Effector memory CD8-positive, alpha-beta T cell (primary cell): ENCODE data around the gene SOAT1.
"Not testable (repeated sequence)": the region's sequence is repeated elsewhere in the genome, so short reads cannot be mapped to it uniquely, and the experiment has no call there.

Experiments
- ATAC-seq: fragments of 150-1000 bp; cut with Tn5 transposase; replicated peaks from 2 replicates; pipeline ENCODE4 v1.10.0; 2021; ENCODE audit warnings: mild to moderate bottlenecking, moderate library complexity
- DNase-seq, 3 experiments: peaks; one replicate each; pipeline ENCODE4 v3.0.0; 2021
- H3K27ac Mint-ChIP-seq, 2 donors: one replicate each; pipeline ENCODE4 v1.8.0; 2022; ENCODE audit warnings: mild to moderate bottlenecking in 2 of 2, mixed read lengths in 2 of 2, moderate library complexity in 2 of 2
- H3K27me3 Mint-ChIP-seq, 2 donors: one replicate each; pipeline ENCODE4 v1.8.0; 2022; ENCODE audit warnings: mixed read lengths in 2 of 2
- H3K36me3 Mint-ChIP-seq: one replicate; pipeline ENCODE4 v1.8.0; 2022; ENCODE audit warnings: mild to moderate bottlenecking, moderate library complexity, mixed read lengths; ENCODE audit not compliant: insufficient read depth
- H3K4me1 Mint-ChIP-seq, 2 donors: one replicate each; pipeline ENCODE4 v1.8.0; 2022; ENCODE audit warnings: low read depth in 2 of 2, mixed read lengths in 2 of 2
- H3K4me3 Mint-ChIP-seq, 2 donors: one replicate each; pipeline ENCODE4 v1.8.0; 2022; ENCODE audit warnings: mild to moderate bottlenecking in 2 of 2, mixed read lengths in 2 of 2, moderate library complexity in 2 of 2
- H3K9me3 Mint-ChIP-seq, 2 donors: one replicate each; pipeline ENCODE4 v1.8.0; 2022; ENCODE audit warnings: mixed read lengths in 2 of 2

Gene SOAT1

GRCh38 chr1:179340918-179341317 is 47.3 kb downstream of the SOAT1 start:
- no peaks in the 10 kb centered on the region for H3K27me3 Mint-ChIP-seq
- ATAC-seq (no peak), DNase-seq (no peak)
- H3K4me1 Mint-ChIP-seq, result no peaks in the 10 kb centered on the region
- H3K36me3 Mint-ChIP-seq, result peaks cover 65% of the 10 kb centered on the region
- no peaks in the 10 kb centered on the region for H3K9me3 Mint-ChIP-seq
- no peak overlapping the region for H3K27ac Mint-ChIP-seq
- no peak overlapping the region for H3K4me3 Mint-ChIP-seq

GRCh38 chr1:179341943-179342547 is 48.4 kb downstream of the SOAT1 start:
- H3K9me3 Mint-ChIP-seq, result no peaks in the 10 kb centered on the region
- H3K27me3 Mint-ChIP-seq, result no peaks in the 10 kb centered on the region
- DNase-seq, result no peak
- H3K4me1 Mint-ChIP-seq, result no peaks in the 10 kb centered on the region
- peaks cover 54% of the 10 kb centered on the region for H3K36me3 Mint-ChIP-seq
- no peak for ATAC-seq
- no peak overlapping the region for H3K27ac Mint-ChIP-seq
- no peak overlapping the region for H3K4me3 Mint-ChIP-seq

- ATAC-seq (no peak), DNase-seq (no peak)
- H3K4me1 Mint-ChIP-seq, result peaks cover 0 to 2% of the 10 kb centered on the region in 2 donors
- peaks cover 58% of the 10 kb centered on the region for H3K36me3 Mint-ChIP-seq
- H3K4me3 Mint-ChIP-seq, result no peak overlapping the region
- H3K27me3 Mint-ChIP-seq, result no peaks in the 10 kb centered on the region
- H3K27ac Mint-ChIP-seq, result no peak overlapping the region
- H3K9me3 Mint-ChIP-seq, result no peaks in the 10 kb centered on the region
Measured at GRCh38 chr1:179342740-179343404, 49.3 kb downstream of the SOAT1 start.

- DNase-seq (no peak), ATAC-seq (no peak)
- Mint-ChIP-seq H3K36me3 (peaks cover 55% of the 10 kb centered on the region), H3K9me3 (no peaks in the 10 kb centered on the region), H3K4me1 (peaks cover 4 to 10% of the 10 kb centered on the region in 2 donors), H3K4me3 (no peak overlapping the region), H3K27me3 (no peaks in the 10 kb centered on the region), H3K27ac (no peak overlapping the region)
Measured at GRCh38 chr1:179351281-179351680, 57.7 kb downstream of the SOAT1 start.

- DNase-seq (no peak), ATAC-seq (no peak)
- no peak overlapping the region for H3K4me3 Mint-ChIP-seq
- H3K4me1 Mint-ChIP-seq, result peaks cover 4 to 10% of the 10 kb centered on the region in 2 donors
- H3K27ac Mint-ChIP-seq, result peak overlapping the region in 1 of 2 donors; percentile 28
- no peaks in the 10 kb centered on the region for H3K27me3 Mint-ChIP-seq
- H3K9me3 Mint-ChIP-seq, result no peaks in the 10 kb centered on the region
- peaks cover 55% of the 10 kb centered on the region for H3K36me3 Mint-ChIP-seq
Measured at GRCh38 chr1:179352236-179352635, 58.6 kb downstream of the SOAT1 start.

- Mint-ChIP-seq H3K36me3 (peaks cover 49% of the 10 kb centered on the region), H3K27me3 (no peaks in the 10 kb centered on the region), H3K4me3 (no peak overlapping the region), H3K9me3 (no peaks in the 10 kb centered on the region), H3K4me1 (peaks cover 4 to 7% of the 10 kb centered on the region in 2 donors), H3K27ac (peak overlapping the region in 1 of 2 donors; percentile 52)
- ATAC-seq, result no peak
- DNase-seq, result no peak
Measured at GRCh38 chr1:179353546-179353945, 59.9 kb downstream of the SOAT1 start.

- not testable (repeated sequence) for ATAC-seq, H3K27ac Mint-ChIP-seq
Measured at GRCh38 chr1:179361631-179362030, 68.0 kb downstream of the SOAT1 start.

GRCh38 chr1:179365342-179366092 is 71.9 kb downstream of the SOAT1 start, which contains the start of gene AXDND1:
AXDND1 (plus strand) TSS chr1:179365971; CDS start chr1:179366510, 539 bp downstream.
- H3K9me3 Mint-ChIP-seq, result no peaks in the 10 kb centered on the region
- peaks cover 17% of the 10 kb centered on the region for H3K36me3 Mint-ChIP-seq
- peaks cover 2 to 13% of the 10 kb centered on the region in 2 donors for H3K4me1 Mint-ChIP-seq
- DNase-seq (peak; percentile 87 to 92 (median 91)), ATAC-seq (peak; percentile 89)
- no peaks in the 10 kb centered on the region for H3K27me3 Mint-ChIP-seq
- H3K27ac Mint-ChIP-seq, result peak within 1 kb of the TSS; percentile 100
- H3K4me3 Mint-ChIP-seq, result peak within 1 kb of the TSS; percentile 92 to 98

More at GRCh38 chr1:179361631-179362030, 68.0 kb downstream of the SOAT1 start:
- H3K9me3 Mint-ChIP-seq, H3K27me3 Mint-ChIP-seq, DNase-seq, H3K4me3 Mint-ChIP-seq: not testable (repeated sequence)
- peaks cover 2 to 13% of the 10 kb centered on the region in 2 donors for H3K4me1 Mint-ChIP-seq
- peaks cover 27% of the 10 kb centered on the region for H3K36me3 Mint-ChIP-seq

- DNase-seq (no peak), ATAC-seq (no peak)
- Mint-ChIP-seq H3K36me3 (peaks cover 17% of the 10 kb centered on the region), H3K27me3 (peaks cover 0 to 2% of the 10 kb centered on the region in 2 donors), H3K9me3 (no peaks in the 10 kb centered on the region), H3K4me3 (peak overlapping the region; percentile 92 to 98), H3K4me1 (peaks cover 2 to 13% of the 10 kb centered on the region in 2 donors), H3K27ac (peak overlapping the region; percentile 100)
Measured at GRCh38 chr1:179366093-179366800, 72.7 kb downstream of the SOAT1 start.

GRCh38 chr1:179369751-179370341 is 76.2 kb downstream of the SOAT1 start:
- Mint-ChIP-seq H3K27ac (peak overlapping the region in 1 of 2 donors; percentile 12), H3K27me3 (peaks cover 0 to 15% of the 10 kb centered on the region in 2 donors)
- ATAC-seq, result no peak

GRCh38 chr1:179372160-179372559 is 78.6 kb downstream of the SOAT1 start:
- H3K27me3 Mint-ChIP-seq, result peaks cover 0 to 15% of the 10 kb centered on the region in 2 donors

More at GRCh38 chr1:179369751-179370341, 76.2 kb downstream of the SOAT1 start:
- Mint-ChIP-seq H3K4me1 (peaks cover 2 to 13% of the 10 kb centered on the region in 2 donors), H3K4me3 (no peak overlapping the region), H3K9me3 (no peaks in the 10 kb centered on the region), H3K36me3 (peaks cover 16% of the 10 kb centered on the region)
- peak; percentile 42 to 45 (median 44) for DNase-seq

GRCh38 chr1:179376223-179376622 is 82.6 kb downstream of the SOAT1 start:
- Mint-ChIP-seq H3K9me3 (no peaks in the 10 kb centered on the region), H3K27ac (no peak overlapping the region)

More at GRCh38 chr1:179372160-179372559, 78.6 kb downstream of the SOAT1 start:
- Mint-ChIP-seq H3K4me1 (no peaks in the 10 kb centered on the region), H3K36me3 (no peaks in the 10 kb centered on the region), H3K9me3 (no peaks in the 10 kb centered on the region), H3K4me3 (no peak overlapping the region), H3K27ac (no peak overlapping the region)
- ATAC-seq (no peak), DNase-seq (no peak)

GRCh38 chr1:179380299-179380698 is 86.7 kb downstream of the SOAT1 start:
- Mint-ChIP-seq H3K4me1 (no peaks in the 10 kb centered on the region), H3K4me3 (no peak overlapping the region), H3K36me3 (no peaks in the 10 kb centered on the region), H3K27ac (no peak overlapping the region), H3K9me3 (no peaks in the 10 kb centered on the region), H3K27me3 (no peaks in the 10 kb centered on the region)
- ATAC-seq (no peak), DNase-seq (no peak)

More at GRCh38 chr1:179376223-179376622, 82.6 kb downstream of the SOAT1 start:
- DNase-seq, result no peak
- Mint-ChIP-seq H3K27me3 (peaks cover 0 to 12% of the 10 kb centered on the region in 2 donors), H3K4me3 (no peak overlapping the region), H3K36me3 (no peaks in the 10 kb centered on the region), H3K4me1 (no peaks in the 10 kb centered on the region)
- ATAC-seq, result no peak
